ENCODE results near the gene GNB1.

- no peak for TF ChIP-seq GATA2 (IDR thresholded peaks at IDR 0.05; ENCODE audit: low read depth, low read length)
- no peak for TF ChIP-seq GATA3 (IDR thresholded peaks at IDR 0.05; ENCODE audit: low read depth, low read length)
Observed at GRCh38 chr1:1937549-1938275, 46.8 kb upstream of the GNB1 start.
